ENCODE measurements around the gene RBKS.

DNA sequence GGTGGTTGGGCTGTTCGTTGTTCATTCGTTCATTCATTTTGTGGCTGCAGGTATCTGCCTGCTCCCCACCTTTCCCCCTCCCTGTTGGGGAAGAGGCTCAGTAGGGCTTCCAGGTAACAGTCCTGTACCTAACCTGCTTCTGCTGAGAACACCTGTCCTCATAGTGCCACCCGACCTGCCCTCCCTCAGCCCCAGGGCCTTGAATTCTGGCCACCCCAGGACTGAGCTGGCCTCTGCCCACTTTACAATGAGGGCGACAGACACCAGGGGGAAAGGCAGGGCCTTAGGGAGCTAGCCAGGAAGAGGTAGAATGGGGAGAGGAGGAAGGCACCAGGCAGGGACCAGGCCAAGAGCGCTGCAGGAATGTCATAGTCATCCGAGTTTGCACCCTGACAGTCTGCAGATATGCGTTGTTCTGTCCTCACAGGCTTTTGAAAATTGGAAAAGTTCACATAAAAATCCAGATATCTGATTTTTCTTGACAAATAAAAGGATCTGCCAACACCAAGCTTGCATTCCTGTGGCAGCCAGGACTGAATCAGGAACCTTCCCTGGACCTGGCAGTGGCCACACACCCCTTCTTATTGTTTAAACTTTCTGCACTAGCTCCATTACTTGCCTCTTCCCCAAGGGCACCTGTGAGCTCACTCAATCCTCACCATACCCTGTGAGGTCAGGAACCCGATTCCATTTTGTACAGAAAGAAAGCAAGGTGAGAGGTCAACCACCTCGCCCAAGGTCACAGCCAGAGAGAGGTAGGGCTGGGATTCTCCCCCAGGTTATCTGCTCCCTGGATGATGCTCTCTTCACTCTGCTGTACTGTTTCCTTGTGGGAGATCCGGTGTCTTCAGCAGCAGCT is 153.9 kb downstream of the RBKS start:
- TF ChIP-seq, protein P1, sequence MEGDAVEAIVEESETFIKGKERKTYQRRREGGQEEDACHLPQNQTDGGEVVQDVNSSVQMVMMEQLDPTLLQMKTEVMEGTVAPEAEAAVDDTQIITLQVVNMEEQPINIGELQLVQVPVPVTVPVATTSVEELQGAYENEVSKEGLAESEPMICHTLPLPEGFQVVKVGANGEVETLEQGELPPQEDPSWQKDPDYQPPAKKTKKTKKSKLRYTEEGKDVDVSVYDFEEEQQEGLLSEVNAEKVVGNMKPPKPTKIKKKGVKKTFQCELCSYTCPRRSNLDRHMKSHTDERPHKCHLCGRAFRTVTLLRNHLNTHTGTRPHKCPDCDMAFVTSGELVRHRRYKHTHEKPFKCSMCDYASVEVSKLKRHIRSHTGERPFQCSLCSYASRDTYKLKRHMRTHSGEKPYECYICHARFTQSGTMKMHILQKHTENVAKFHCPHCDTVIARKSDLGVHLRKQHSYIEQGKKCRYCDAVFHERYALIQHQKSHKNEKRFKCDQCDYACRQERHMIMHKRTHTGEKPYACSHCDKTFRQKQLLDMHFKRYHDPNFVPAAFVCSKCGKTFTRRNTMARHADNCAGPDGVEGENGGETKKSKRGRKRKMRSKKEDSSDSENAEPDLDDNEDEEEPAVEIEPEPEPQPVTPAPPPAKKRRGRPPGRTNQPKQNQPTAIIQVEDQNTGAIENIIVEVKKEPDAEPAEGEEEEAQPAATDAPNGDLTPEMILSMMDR (conservative IDR thresholded peaks at IDR 0.05): no peak
- no peak for TF ChIP-seq EZH2 (IDR thresholded peaks at IDR 0.05; ENCODE audit: low read depth)

Data from PC-9 (cell line).